Muscle of arm (tissue), 12 donors: ENCODE measurements around the gene ISG15. TPM values are rescaled to one million over a fixed set of nuclear protein-coding genes. Genes with fewer than 3 reads are reported as not detected.
A peak's percentile ranks its signal among the peaks of the same experiment; 100 is the strongest.
"Not testable (repeated sequence)": the region's sequence is repeated elsewhere in the genome, so short reads cannot be mapped to it uniquely, and the experiment has no call there.

Source experiments
- DNase-seq: peaks from one replicate; pipeline ENCODE4 v3.0.0-alpha.2; 2013
- polyA plus RNA-seq, 12 donors: library from polyadenylated mRNA; unstranded; fragments of 120-200 nt; gene quantifications; one replicate each; pipeline ENCODE4 v1.2.1, GENCODE V29; 2013; ENCODE audit not compliant: insufficient read length in 12 of 12

The ISG15 gene
- polyA plus RNA-seq, 12 donors: 5.0 to 28.8 (median 6.8) TPM; not detected in 1

DNA sequence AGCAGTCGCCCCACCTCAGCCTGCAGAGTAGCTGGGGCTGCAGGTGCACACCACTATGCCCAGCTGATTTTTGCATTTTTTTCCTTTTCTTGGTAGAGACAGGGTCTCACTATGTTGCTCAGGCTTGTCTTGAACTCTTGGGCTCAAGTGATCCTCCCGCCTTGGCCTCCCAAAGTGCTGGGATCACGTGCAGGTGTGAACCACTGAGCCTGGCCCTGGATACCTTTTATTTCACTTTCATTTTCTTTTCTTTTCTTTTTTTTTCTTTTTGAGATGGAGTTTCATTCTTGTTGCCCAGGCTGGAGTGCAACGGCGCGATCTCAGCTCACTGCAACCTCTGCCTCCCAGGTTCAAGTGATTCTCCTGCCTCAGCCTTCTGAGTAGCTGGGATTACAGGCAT is 22.0 kb upstream of the ISG15 start:
- DNase-seq: not testable (repeated sequence)

DNA sequence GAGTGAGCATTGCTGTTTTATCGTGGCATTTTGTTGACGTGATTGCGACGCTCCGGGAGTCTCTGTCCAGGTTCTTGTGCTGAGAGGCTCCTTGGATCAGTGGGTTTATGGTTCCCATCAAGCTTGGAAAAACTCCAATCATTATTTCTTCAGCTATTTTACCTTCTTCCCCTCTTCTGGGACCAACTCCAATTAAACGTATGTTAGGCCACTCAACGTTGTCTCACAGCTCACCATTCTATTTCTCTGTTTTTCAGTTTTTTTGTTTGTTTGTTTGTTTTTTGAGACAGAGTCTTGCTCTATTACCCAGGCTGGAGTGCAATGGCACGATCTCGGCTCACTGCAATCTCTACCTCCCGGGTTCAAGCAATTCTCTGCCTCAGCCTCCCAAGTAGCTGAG is 21.4 kb upstream of the ISG15 start:
- no peak for DNase-seq

DNA sequence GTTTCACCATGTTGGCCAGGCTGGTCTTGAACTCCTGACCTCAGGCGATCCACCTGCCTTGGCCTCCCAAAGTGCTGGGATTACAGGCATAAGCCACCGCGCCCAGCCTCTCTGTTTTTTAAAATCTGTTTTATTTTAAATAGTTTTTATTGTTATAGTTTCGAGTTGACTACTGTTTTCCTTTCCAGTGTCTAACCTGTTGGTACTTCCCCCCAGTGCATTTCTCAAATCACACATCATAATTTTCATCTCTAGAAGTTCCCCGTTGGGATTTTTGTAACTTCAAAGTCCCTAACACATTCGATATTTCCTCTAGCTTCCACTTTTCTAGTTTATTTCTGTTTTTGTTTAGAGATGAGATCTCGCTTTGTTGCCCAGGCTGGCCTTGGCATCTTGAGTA is 20.9 kb upstream of the ISG15 start:
- no peak for DNase-seq

DNA sequence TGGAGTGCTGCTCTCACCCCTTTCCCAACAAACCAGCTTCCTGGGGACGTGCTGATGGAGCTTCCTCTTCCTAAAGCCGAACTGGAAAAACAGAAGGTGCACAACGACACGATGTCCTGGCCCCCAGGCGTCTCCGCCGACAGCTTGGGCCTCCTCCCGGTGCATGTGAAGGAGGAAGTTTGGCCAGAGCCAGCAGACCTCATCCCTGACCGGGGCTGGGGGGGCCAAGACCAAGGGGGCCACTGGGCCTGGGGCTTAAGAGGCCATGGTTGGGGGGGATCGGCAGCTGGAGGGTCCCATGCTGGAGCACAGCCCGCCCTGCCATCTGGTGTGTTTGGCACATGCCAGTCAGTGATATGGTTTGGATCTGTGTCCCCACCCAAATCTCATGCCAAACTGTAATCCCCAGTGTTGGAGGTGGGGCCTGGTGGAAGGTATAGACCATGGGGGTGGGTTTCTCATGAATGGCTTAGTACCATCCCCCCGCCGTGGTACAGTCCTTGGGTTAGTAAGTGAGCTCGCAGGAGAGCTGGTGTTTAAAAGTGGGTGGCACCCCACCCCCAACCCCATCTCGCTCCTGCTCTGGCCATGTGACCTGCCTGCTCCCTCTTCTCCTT is 19.8 kb upstream of the ISG15 start:
- no peak for DNase-seq

DNA sequence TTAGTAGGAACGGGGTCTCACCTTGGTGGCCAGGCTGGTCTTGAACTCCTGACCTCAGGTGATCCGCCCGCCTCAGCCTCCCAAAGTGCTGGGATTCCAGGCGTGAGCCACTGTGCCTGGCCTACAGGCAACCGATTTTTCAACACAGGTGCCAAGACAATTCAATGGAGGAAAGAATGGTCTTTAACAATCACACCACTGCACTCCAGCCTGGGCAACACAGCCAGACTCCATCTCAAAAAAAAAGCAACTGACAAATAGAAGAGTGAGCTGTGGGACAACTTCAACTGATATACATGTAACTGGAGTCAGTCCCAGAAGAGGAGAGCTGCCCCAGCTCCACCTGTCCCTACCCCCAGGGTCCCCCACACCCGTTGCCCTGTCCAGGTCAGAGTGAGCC is 18.8 kb upstream of the ISG15 start:
- not testable (repeated sequence) for DNase-seq

DNA sequence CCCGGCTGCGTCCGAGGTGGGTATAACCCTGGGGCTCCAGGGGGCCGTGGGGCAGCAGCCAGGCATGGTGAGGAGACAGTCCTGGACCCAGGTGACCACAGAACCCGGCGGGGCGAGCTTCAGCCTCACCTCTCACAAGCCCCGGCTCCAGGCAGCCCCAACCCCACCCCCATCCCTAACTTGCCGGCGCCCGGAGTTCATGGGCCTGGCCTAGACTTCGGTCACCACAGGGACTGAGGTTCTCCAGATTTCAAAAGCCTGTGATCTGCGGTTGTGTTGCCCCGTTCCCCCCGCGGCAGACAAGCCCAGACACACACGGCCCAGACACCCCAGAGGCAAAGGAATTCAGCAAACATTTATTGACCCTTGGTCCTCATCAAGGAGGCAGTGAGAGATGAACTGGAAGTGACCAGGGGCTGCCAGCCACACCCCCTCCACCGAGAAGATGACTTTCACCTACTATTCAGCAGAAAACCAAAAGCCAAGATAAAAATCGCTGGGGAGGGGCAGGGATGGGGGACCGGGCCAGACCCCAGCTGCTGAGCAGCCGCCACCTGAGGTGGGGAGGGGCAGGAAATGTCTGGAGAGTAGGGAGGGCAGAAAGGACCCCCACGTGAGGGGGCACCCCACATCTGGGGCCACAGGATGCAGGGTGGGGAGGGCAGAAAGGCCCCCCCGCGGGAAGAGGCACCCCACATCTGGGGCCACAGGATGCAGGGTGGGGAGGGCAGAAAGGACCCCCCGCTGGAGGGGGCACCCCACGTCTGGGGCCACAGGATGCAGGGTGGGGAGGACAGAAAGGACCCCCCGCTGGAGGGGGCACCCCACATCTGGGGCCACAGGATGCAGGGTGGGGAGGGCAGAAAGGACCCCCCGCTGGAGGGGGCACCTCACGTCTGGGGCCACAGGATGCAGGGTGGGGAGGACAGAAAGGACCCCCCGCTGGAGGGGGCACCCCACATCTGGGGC is 17.3 kb upstream of the ISG15 start:
- no peak for DNase-seq

DNA sequence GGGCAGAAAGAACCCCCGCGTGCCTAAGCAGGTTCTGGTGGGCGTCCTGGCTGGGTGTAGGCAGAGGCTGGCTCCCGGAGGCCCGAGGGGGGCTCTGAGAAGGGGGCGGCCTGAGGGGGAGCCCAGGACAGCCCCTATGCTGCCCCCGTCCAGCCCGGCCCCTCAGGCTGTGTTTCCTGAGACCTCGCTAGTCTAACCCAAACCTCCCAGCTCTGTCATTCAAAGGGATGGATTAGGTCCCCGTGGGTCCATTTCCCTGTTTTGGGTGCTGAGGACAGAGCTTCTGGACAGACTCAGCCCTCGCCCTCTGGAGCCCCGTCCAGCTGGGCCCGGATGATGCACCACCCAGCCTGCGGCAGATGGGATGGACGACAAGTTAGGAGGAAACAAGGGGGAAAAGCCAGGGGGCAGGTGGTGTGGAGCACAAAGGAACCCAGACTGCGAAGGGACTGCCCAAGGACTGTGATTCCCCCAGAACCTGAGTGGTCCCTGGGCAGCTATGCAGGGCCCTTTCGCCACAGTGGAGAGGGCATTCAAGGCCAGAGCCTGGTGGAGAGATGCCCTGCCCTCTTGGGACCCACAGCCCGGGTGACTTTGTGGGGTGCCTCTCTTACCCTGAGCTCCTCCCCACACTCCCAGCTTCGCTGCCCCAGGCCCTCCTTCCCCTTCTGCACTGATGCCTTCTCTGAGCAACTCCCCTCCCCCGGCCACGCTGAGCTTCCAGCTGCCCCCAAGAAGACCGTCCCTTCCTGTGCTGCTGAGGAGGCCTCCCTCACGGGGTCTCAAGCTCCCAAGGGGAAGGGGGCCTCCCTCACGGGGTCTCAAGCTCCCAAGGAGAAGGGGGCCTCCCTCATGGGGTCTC is 16.2 kb upstream of the ISG15 start:
- no peak for DNase-seq

DNA sequence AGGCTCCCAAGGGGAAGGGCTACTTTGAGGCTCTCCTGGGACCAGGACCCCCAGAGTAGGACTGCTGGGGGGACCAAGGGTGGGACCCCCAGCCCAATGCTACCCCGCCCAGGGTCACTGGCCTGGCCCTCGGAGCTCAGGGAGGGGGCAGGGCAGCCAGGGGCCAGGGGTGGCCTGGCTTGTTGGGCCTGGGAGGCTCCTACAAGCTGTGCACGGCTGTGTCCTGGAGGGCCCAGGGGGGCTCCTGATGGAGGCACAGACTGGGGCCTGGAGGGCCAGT is 15.6 kb upstream of the ISG15 start:
- DNase-seq: no peak

DNA sequence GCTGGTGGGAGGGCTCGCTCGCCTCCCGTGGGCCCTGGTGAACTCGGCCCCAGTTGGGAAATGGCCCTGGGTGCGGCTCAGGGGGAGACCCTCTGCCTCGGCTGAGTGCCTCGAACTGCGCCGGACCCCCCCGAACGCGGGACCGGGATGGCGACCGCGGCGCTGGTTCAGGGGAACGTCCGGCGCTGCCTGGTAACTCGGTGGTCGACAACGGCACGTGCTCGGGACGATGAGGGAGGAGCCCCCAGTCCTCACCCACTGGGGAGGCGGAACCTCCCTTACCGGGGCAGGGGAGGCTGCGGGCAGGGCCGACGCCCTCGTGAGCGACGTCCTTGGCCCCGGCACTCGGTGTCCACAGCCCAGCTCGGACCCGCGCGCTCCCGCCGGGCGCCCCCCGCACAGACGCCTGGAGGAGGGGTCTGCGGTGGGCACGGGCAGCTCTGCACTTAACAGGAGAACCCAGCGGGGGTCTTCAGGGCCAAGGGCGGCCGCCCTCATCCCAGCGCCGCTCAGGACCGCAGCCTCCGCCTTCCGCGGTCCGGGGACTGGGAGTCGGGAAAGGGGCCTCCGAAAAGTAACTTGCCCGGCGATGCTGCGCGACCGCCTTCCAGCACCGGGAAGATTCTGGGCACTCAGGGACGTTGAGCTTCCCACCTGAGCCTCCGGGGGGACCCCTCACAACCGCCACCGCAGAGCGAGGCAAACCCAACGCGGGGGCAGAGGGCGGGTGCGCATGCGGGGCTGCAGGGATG is 15.1 kb upstream of the ISG15 start:
- no peak for DNase-seq

DNA sequence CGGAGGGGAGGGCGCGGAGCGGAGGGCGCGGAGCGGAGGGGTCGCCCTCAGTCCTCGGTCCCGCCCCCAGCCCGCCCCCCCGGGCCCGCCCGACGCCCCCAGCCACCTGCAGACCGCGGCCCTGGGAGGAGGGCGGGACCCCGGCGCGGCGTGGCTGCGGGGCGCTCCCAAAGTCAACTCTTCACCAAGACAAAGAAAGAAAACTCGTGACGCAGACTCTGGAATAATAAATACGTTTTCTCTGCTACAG is 14.6 kb upstream of the ISG15 start:
- no peak for DNase-seq

DNA sequence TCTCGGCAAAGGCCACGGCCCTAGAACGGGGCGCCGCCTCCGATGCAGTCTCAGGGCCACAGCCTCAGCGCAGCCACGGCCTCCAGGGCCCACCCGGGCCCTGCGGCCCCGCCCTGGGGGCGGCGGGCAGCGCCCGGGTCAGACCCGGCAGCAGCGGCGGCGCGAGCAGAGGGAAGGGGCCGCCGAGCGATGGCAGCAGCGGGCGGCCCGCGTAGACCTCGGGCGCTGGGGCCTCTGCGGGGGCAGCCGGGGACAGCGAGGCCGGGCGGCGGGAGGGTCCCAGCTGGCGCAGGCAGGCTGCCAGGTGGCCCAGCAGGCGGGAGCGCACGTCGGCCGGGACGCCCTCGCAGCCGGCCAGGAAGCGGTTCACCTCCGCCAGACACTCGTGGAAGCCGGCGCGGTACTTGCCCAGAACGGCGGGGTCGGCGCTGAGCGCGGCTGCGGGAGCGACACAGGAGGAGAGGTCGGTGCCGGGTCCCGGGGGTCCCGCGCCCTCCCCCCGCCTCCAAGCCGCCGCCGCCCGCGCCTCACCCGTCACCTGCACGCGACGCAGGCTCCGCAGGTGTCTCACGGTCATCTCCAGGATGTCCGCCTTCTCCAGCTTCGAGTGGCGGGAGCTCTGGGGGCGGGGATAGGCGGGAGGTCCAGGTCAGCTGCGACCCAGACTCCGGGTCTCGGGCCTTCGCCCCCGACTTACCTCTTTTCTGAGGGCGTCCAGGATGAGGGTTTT is 14.1 kb upstream of the ISG15 start:
- no peak for DNase-seq

DNA sequence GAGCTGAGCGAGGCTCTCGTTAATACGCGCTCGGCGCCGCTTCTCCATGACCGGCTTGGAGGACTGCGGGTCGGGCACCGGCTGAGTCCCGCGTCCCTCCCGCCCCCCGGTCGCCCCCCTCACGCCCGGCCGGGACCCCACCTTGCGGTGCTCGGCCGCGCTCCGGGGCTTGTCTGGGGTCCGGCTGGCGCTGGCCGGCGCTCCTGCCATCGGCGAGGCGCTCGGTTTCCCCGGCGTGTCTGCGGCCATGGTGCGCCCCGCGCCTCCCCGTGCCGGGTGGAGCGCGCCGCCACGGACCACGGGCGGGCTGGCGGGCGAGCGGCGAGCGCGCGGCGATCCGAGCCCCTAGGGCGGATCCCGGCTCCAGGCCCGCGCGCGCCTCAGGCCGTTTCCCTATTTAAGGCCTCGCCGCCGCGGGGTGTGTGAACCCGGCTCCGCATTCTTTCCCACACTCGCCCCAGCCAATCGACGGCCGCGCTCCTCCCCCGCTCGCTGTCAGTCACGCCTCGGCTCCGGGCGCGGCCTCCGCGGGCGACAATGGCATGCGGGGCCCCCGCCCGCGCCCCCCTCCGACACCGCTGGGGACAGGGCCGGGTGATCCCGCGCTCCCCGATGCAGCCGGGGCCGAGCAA is 13.5 kb upstream of the ISG15 start, which contains the start of gene HES4:
HES4 (minus strand) TSS at position 373 of the 632 bp plus-strand sequence; CDS start at position 249, 124 bp downstream.
- peak; percentile 90 for DNase-seq

DNA sequence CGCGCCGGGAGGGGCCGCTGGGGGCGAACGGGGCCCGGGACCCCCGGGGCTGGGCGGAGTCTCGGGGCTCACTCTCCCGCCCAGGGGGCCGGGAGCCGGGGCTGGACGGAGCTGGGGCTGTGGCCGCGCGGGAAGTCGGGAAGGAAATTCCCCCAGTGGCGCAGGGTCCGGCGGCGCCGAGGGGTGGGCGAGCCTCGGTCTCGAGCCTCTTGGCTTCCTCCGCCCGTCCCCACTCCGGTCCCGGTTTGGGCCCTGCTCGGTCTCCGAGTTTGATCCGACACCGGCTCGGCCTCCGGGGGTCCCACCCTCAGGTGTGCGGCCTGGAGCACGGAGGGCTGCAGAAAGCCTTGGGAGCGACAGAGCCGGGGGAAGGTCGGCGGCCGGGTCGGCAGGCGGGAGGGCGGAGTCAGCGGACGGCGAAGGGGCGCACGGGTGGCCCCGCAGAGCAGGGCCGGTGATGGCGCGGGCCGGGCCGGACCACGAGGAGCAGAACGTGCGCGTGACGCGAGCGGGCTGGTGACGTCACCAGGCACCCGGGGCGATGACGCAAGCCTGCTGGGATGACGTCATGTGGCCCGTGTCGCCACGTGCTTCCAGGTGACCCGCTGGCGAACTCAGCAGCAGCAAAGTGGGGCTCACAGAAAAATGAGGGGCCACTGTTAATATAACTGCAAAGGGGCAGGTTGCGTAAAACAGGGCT is 12.8 kb upstream of the ISG15 start:
- peak; percentile 87 for DNase-seq

DNA sequence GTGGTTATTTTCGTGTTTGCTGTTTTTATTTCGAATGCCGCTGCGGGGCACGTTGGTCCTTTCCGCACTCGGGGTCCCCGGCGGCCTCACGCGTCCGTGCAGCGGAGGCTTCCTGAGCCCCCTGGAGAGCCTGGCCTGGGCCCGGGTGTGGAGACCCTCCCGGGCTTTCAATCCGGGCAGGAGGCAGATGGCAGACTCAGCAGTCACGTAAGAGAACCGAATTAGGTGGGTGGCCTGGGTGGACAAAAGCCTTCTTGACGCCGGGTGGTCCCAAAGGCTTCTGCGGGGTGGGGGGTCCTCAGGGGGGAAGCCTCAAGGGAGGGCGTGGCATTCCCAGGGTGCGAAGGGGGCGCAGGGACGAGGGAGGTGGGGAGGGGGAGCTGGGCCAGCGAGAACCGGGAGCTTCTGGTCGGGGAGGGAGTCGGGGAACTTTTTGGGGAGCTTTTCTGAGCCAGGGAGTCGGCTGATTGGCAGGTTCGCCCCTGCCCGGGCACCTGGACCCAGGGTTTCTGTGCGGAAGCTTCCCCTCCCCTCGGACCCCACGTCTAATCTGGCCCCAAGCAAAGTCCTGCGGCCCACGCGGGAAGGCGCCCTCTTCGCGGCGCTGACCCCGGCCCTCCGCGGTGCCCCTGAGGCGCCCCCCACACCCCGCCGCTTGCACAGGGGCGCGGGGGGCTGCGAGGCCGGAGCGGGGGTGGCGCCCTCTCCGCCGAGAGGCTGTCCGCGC is 12.1 kb upstream of the ISG15 start:
- DNase-seq: no peak

DNA sequence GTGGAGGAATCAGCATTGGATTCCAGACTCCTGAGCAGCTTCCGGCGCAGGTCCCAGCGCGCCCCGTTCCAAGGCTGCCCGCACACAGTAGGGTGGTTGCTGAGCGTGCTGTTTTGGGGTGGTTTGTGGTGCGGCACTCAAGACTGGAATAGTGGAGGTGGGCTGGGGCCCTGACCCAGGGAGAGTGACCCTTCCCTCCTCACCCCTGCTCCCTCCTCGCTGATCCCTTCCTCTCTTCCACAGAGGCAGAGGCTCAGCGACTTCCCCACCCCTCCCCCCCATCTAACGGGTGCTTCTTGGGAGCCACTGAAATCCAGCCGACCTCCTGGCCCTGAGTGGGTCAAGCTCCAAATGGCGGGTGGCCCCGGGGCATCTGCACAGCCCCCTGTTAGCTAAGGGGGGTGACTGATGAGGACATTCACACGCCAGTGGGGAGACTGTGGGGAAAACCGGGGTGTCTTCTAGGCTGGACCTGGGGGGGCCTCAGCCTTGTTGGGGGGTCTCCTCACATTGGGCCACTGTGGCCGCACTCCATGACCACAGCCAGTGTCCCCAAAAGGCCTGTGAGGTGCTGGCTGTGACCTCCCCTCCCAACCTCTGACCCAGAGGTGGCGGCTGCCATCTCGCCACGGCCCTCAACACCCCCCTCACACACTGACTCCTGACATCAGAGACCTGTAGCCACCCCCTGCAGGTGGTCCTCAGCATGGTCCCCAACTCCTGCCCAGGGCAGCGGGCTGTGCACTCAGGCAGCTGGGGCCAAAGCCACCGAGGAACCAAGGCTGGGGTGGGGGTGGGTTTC is 9.5 kb upstream of the ISG15 start:
- DNase-seq: no peak

DNA sequence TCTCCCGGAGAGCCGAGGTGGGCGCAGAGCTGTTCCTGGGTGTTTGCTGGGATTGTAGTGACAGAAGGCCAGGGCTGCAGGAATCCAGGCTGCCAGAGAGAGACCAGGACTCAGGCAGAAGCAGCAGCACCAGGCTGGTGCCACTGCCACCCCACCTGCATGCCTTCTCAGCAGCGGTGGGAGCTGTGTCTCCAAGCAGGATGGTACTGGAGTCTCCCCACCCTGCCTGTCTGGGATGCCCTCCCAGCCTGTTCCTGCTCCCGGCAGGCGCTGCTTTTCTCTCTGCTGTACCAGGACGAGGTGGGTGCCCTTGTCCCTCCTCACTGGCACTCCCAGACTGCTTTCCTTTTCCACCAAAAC is 8.9 kb upstream of the ISG15 start:
- DNase-seq: no peak

DNA sequence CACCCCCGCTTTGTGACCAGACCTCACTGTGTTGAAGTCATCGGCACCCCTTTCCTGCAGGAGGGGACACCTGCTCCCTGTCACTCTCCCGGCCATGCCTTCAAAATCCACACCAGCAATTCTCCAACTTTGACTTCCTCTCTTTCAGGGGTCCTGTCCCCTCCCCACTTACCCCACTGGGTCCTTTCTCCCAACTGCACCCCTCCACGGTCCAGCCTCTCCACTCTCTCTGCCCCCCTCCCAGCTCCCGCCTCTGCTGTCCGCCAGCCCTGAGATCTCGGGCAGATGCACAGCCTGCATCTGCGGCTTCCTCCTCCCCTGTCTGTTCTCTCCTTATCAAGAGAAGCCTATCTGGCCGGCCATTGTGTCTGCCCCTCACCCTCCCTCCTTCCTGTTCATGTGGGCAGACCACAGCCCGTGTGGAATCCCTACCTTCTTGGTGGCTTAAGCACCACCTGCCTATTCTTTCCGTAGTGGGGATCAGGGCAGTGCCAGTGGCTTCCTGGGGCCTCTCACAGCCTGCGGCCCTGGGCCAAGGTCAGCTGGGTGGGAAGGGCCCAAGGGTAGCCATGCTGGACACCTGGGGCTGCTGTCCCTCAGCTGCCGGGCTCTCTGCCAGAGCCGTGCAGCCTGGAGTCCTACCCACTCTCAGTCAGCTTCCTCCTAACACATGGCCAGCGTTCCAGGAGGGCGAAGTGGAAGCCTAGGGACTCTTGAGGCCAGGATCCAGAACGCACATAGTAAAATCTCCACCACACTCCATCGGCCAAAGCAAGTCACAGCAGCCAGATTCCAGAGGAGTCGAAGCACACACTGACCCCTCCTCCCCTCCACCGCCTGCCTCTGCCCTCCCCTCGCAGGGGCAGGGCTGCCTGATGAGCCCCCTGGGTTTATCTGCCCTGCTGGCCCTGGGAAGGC is 8.3 kb upstream of the ISG15 start:
- DNase-seq: no peak
